ENCODE measurements around the gene HBM. TPM values are rescaled to one million over a fixed set of nuclear protein-coding genes. Genes with fewer than 3 reads are reported as not detected.
A peak's percentile ranks its signal among the peaks of the same experiment; 100 is the strongest.
"Not testable (repeated sequence)": the region's sequence is repeated elsewhere in the genome, so short reads cannot be mapped to it uniquely, and the experiment has no call there.

Gene HBM
- total RNA-seq, 1 donor from 2014 or later: not detected

DNA sequence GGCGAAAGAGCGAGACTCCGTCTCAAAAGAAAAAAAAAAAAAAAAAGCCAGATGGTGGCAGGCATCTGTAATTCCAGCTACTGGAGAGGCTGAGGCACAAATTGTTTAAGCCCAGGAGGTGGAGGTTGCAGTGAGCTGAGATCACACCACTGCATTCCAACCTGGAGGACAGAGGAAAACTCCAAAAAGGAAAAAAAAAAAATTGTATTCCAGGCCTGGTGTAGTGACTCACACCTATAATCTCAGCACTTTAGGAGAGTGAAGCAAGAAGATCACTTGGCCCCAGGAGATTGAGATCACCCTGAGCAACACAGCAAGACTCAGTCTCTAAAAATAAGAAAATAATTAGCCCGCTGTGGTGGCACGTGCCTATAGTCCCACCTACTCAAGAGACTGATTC, 34.6 kb downstream of the HBM start:
- peaks cover 29% of the 10 kb centered on the region for H3K36me3 Mint-ChIP-seq (ENCODE audit: low read depth)
- H3K4me3 Mint-ChIP-seq (ENCODE audit: unreplicated experiment): no peak overlapping the region
- no peaks in the 10 kb centered on the region for H3K27me3 Mint-ChIP-seq (ENCODE audit: low read depth)
- no peak overlapping the region for H3K27ac Mint-ChIP-seq (ENCODE audit: unreplicated experiment)
- no peaks in the 10 kb centered on the region for H3K4me1 Mint-ChIP-seq (ENCODE audit: low read depth)
- no peaks in the 10 kb centered on the region for H3K9me3 Mint-ChIP-seq (ENCODE audit: low read depth)
- TF ChIP-seq CTCF (IDR thresholded peaks at IDR 0.05): no peak
- DNase-seq (ENCODE audit: low spot score): no peak

DNA sequence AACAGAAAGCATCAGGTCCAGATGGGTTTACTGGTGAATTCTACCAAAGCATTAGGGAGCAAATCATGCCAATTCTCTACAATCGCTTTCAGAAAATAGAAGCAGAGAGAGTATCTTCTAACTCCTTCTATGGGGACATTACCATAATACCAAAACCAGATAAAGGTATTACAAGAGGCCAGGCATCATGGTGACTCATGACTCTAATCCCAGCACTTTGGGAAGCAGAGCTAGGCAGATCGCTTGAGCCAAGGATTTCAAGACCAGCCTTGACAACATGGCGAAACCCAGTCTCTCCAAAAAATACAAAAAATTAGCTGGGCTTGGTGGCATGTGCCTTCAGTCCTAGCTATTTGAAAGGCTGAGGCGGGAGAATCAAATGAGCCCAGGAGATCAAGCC, 37.5 kb downstream of the HBM start:
- peaks cover 34% of the 10 kb centered on the region for H3K36me3 Mint-ChIP-seq (ENCODE audit: low read depth)
- no peak for TF ChIP-seq CTCF (IDR thresholded peaks at IDR 0.05)
- H3K27ac Mint-ChIP-seq (ENCODE audit: unreplicated experiment): no peak overlapping the region
- no peaks in the 10 kb centered on the region for H3K27me3 Mint-ChIP-seq (ENCODE audit: low read depth)
- DNase-seq (ENCODE audit: low spot score): no peak
- no peaks in the 10 kb centered on the region for H3K4me1 Mint-ChIP-seq (ENCODE audit: low read depth)
- H3K4me3 Mint-ChIP-seq (ENCODE audit: unreplicated experiment): no peak overlapping the region
- no peaks in the 10 kb centered on the region for H3K9me3 Mint-ChIP-seq (ENCODE audit: low read depth)

DNA sequence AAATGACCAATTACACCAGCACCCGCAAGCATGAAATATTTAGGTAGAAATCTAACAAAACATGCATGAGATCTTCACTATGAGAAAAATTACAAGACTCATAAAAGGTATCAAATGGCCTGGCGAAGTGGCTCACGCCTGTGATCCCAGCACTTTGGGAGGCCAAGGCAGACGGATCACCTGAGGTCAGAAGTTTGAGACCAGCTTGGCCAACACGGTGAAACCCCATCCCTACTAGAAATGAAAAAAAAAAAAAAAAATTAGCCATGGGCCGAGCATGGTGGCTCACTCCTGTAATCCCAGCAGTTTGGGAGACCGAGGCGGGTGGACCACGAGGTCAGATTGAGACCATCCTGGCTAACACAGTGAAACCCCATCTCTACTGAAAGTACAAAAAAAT, 38.3 kb downstream of the HBM start:
- H3K36me3 Mint-ChIP-seq (ENCODE audit: low read depth): peaks cover 35% of the 10 kb centered on the region
- not testable (repeated sequence) for H3K4me3 Mint-ChIP-seq (ENCODE audit: unreplicated experiment); DNase-seq (ENCODE audit: low spot score); H3K27me3 Mint-ChIP-seq (ENCODE audit: low read depth); H3K27ac Mint-ChIP-seq (ENCODE audit: unreplicated experiment); H3K4me1 Mint-ChIP-seq (ENCODE audit: low read depth); H3K9me3 Mint-ChIP-seq (ENCODE audit: low read depth)

DNA sequence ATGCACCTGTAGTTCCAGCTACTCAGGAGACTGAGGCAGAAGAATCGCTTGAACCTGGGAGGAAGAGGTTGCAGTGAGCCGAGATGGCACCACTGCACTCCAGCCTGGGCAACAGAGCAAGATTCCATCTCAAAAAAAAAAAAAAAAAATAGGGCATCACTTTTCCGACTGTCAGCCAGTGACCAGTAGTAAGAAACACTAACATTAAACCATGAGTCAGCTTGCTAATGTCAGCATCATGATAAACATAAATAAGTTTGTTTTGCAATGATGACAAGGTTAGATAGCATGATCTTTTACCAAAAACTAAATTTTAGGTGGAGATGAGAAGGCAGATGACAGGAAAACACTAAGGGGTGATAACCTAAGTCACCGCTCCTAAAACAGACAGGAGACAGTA, 43.6 kb downstream of the HBM start:
- H3K27me3 Mint-ChIP-seq (ENCODE audit: low read depth); H3K9me3 Mint-ChIP-seq (ENCODE audit: low read depth); DNase-seq (ENCODE audit: low spot score); H3K27ac Mint-ChIP-seq (ENCODE audit: unreplicated experiment); H3K4me3 Mint-ChIP-seq (ENCODE audit: unreplicated experiment); H3K4me1 Mint-ChIP-seq (ENCODE audit: low read depth): not testable (repeated sequence)
- peaks cover 27% of the 10 kb centered on the region for H3K36me3 Mint-ChIP-seq (ENCODE audit: low read depth)

DNA sequence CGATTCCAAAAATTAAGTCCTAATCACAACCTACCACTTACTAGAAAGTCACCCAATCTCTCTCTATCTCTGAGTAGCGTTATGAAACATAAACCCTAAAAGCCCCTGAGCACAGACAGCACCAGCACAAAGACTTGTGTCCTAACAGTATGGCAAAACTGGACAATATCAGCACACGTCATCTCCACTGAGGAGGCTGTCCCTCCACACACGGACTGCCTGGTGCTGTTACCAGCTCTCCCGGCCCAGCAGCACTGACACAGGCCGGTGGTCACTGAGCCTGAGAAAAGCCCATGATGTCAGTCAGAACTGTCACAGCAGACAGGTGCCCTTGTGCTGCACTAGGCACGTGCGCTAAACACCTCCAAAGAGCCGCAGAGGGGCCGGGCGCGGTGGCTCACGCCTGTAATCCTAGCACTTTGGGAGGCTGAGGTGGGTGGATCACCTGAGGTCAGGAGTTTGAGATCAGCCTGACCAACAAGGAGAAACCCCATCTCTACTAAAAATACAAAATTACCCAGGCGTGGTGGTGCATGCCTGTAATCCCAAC, 45.9 kb downstream of the HBM start:
- peak overlapping the region; percentile 9 for H3K27ac Mint-ChIP-seq (ENCODE audit: unreplicated experiment)
- peaks cover 25% of the 10 kb centered on the region for H3K36me3 Mint-ChIP-seq (ENCODE audit: low read depth)
- H3K4me1 Mint-ChIP-seq (ENCODE audit: low read depth); H3K4me3 Mint-ChIP-seq (ENCODE audit: unreplicated experiment); DNase-seq (ENCODE audit: low spot score); H3K27me3 Mint-ChIP-seq (ENCODE audit: low read depth); H3K9me3 Mint-ChIP-seq (ENCODE audit: low read depth): not testable (repeated sequence)

GRCh38 chr16:212999-213398, 47.2 kb downstream of the HBM start:
- H3K36me3 Mint-ChIP-seq (ENCODE audit: low read depth): peaks cover 22% of the 10 kb centered on the region
- no peak for TF ChIP-seq CTCF (IDR thresholded peaks at IDR 0.05)
- H3K4me1 Mint-ChIP-seq (ENCODE audit: low read depth): peaks cover 4% of the 10 kb centered on the region
- no peak overlapping the region for H3K4me3 Mint-ChIP-seq (ENCODE audit: unreplicated experiment)
- no peaks in the 10 kb centered on the region for H3K27me3 Mint-ChIP-seq (ENCODE audit: low read depth)
- no peak overlapping the region for H3K27ac Mint-ChIP-seq (ENCODE audit: unreplicated experiment)
- no peaks in the 10 kb centered on the region for H3K9me3 Mint-ChIP-seq (ENCODE audit: low read depth)
- DNase-seq (ENCODE audit: low spot score): no peak

Other genes starting within 250 kb of the HBM start
- 7.3 to 11.3 TPM (median 7.5 TPM) in 3 replicates for gene POLR3K, start 112.4 kb upstream of the HBM start, total RNA-seq
- gene SNRNP25, start 112.2 kb upstream of the HBM start, total RNA-seq: 27.7 to 40.5 TPM (median 28.0 TPM) in 3 replicates
- gene RHBDF1, start 93.3 kb upstream of the HBM start, total RNA-seq: 52.4 to 55.5 TPM (median 52.7 TPM) in 3 replicates
- 52.6 to 65.4 TPM (median 61.1 TPM) in 3 replicates for gene MPG, start 87.8 kb upstream of the HBM start, total RNA-seq
- gene NPRL3, start 27.3 kb upstream of the HBM start, total RNA-seq: 32.0 to 39.6 TPM (median 35.4 TPM) in 3 replicates
- not detected in 3 replicates for gene HBZ, start 13.3 kb upstream of the HBM start, total RNA-seq
- gene HBA2, start 6.9 kb downstream of the HBM start, total RNA-seq: not detected in 3 replicates
- not detected in 3 replicates for gene HBA1, start 10.7 kb downstream of the HBM start, total RNA-seq
- 0.74 TPM in 1 of 3 replicates, not detected in the others for gene HBQ1, start 14.5 kb downstream of the HBM start, total RNA-seq
- 64.6 to 79.4 TPM (median 64.9 TPM) in 3 replicates for gene LUC7L, start 63.5 kb downstream of the HBM start, total RNA-seq
- gene FAM234A, start 68.8 kb downstream of the HBM start, total RNA-seq: 122 to 146 TPM (median 125 TPM) in 3 replicates
- 20.3 to 23.2 TPM (median 21.0 TPM) in 3 replicates for gene RGS11, start 110.0 kb downstream of the HBM start, total RNA-seq
- gene ARHGDIG, start 114.6 kb downstream of the HBM start, total RNA-seq: 0.82 to 4.0 TPM (median 3.7 TPM) in 3 replicates
- gene PDIA2, start 117.2 kb downstream of the HBM start, total RNA-seq: 0.89 to 1.6 TPM (median 1.5 TPM) in 3 replicates
- 19.8 to 27.2 TPM (median 26.9 TPM) in 3 replicates for gene AXIN1, start 186.7 kb downstream of the HBM start, total RNA-seq
- 53.4 to 57.7 TPM (median 54.7 TPM) in 3 replicates for gene MRPL28, start 204.6 kb downstream of the HBM start, total RNA-seq
- 49.5 to 61.2 TPM (median 59.7 TPM) in 3 replicates for gene PGAP6, start 216.0 kb downstream of the HBM start, total RNA-seq
- 176 to 246 TPM (median 231 TPM) in 3 replicates for gene NME4, start 231.2 kb downstream of the HBM start, total RNA-seq
- 21.8 to 25.1 TPM (median 22.2 TPM) in 3 replicates for gene DECR2, start 235.9 kb downstream of the HBM start, total RNA-seq

Data from chondrocyte (in vitro differentiated cells).